CD4-positive, alpha-beta T cell (primary cell): ENCODE measurements around the gene SLC12A3. TPM values are rescaled to one million over a fixed set of nuclear protein-coding genes. Genes with fewer than 3 reads are reported as not detected.

ENCODE experiments used
- ATAC-seq: fragments of 200-7000 bp; cut with Tn5 transposase; one replicate; pipeline ENCODE4 v1.10.0; 2022; ENCODE audit warnings: mild to moderate bottlenecking; ENCODE audit not compliant: poor library complexity
- CTCF ChIA-PET: fragments of 350-600 bp; sonication (Branson Sonifier 250); formaldehyde crosslinking; loops from one replicate; lab custom pipeline; 2021; ENCODE audit warnings: antibody characterized with exemption, inconsistent platforms; lab: Charles Lee
- POLR2A ChIA-PET: fragments of 350-600 bp; sonication (Branson Sonifier 250); formaldehyde crosslinking; loops from one replicate; lab custom pipeline; 2021; ENCODE audit warnings: antibody characterized with exemption, inconsistent platforms; lab: Charles Lee
- DNase-seq, 14 experiments: peaks; one replicate each; pipeline ENCODE4 v3.0.0-alpha.2; 2013 to 2020; ENCODE audit warnings: mixed read lengths in 2 of 14
- H3K27ac ChIP-seq, 2 donors: one replicate each; pipeline versions ENCODE4 v1.5.1 to v1.7.0; 2013; ENCODE audit warnings: low read length in 2 of 2, low read depth in 1 of 2, mild to moderate bottlenecking in 1 of 2
- H3K27me3 ChIP-seq, 2 experiments: 1 replicate in 1 of 2; 2 replicates in 1 of 2; pipeline versions ENCODE4 v1.6.1 to v1.7.0; 2013; ENCODE audit warnings: low read length in 2 of 2, control low read depth in 1 of 2, mild to moderate bottlenecking in 1 of 2, moderate library complexity in 1 of 2; ENCODE audit not compliant: insufficient read depth in 2 of 2, control insufficient read depth in 1 of 2
- H3K36me3 ChIP-seq: one replicate; pipeline ENCODE4 v1.6.1; 2013; ENCODE audit warnings: low read length, control low read depth; ENCODE audit not compliant: insufficient read depth
- H3K4me1 ChIP-seq: one replicate; pipeline ENCODE4 v1.6.1; 2013; ENCODE audit warnings: low read length, control low read depth; ENCODE audit not compliant: insufficient read depth
- H3K4me3 ChIP-seq: one replicate; pipeline ENCODE4 v1.5.1; 2013; ENCODE audit warnings: mild to moderate bottlenecking, low read length, moderate library complexity
- H3K9me3 ChIP-seq, 2 experiments: 1 replicate in 1 of 2; 2 replicates in 1 of 2; pipeline versions ENCODE4 v1.6.1 to v1.7.0; 2013; ENCODE audit warnings: low read length in 2 of 2, mild to moderate bottlenecking in 2 of 2, control low read depth in 1 of 2, moderate library complexity in 1 of 2; ENCODE audit not compliant: control insufficient read depth in 1 of 2, insufficient read depth in 1 of 2
- H3K27ac Mint-ChIP-seq: one replicate; pipeline ENCODE4 v1.8.0; 2020; ENCODE audit warnings: mixed read lengths
- H3K27me3 Mint-ChIP-seq: one replicate; pipeline ENCODE4 v1.8.0; 2021; ENCODE audit warnings: mixed read lengths
- H3K36me3 Mint-ChIP-seq: one replicate; pipeline ENCODE4 v1.8.0; 2021; ENCODE audit warnings: low read depth, mixed read lengths
- H3K4me1 Mint-ChIP-seq: one replicate; pipeline ENCODE4 v1.8.0; 2021; ENCODE audit warnings: low read depth, mixed read lengths
- H3K4me3 Mint-ChIP-seq: one replicate; pipeline ENCODE4 v1.8.0; 2020; ENCODE audit warnings: mild to moderate bottlenecking, mixed read lengths
- H3K9me3 Mint-ChIP-seq: one replicate; pipeline ENCODE4 v1.8.0; 2020; ENCODE audit warnings: mixed read lengths
- CTCF ChIP-seq: fragments of 200-600 bp; IDR thresholded peaks from one replicate; pipeline ENCODE4 v1.8.0; 2022; ENCODE audit warnings: antibody characterized with exemption, mild to moderate bottlenecking
- intact Hi-C, 2 experiments: fragments of 100-400 bp; cut with DNase I in 1 of 2; cut with micrococcal nuclease in 1 of 2; formaldehyde crosslinking; loops; one replicate each; pipeline versions ENCODE4 v1.15.1 to v1.9.0; 2023 to 2025; cut with DNase I, micrococcal nuclease
- total RNA-seq, 174 experiments: library from RNA in 2 of 174; stranded (reverse) in 2 of 174; gene quantifications; one replicate each; pipeline ENCODE4 v1.2.3 and lab custom pipeline; 2021 to 2026

The SLC12A3 gene
- total RNA-seq, 2 experiments from 2014 or later, result not detected

DNA sequence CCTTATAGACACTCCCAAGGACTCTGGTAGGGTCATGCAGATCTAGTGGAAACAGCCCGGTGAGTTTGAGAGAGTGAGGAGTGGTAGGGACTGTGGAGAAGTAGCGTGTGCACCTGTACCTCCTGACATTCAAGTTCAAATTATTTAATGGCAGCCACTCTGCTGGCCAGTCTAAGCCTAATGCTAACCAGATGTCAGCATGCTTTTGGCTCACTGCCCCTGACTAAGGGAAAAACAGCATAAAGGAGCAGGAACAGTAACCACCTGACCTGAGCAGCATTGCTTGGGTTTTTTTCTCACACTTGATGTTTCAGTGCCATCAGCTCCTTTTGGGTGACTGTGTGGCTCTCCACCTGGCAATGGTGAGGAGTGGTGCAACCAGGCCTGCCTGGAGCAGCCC is 23.8 kb upstream of the SLC12A3 start:
- H3K27ac Mint-ChIP-seq, result no peak overlapping the region
- Histone ChIP-seq H3K27ac (no peak overlapping the region), H3K4me1 (peaks cover 3% of the 10 kb centered on the region), H3K4me3 (no peak overlapping the region), H3K36me3 (peaks cover 39% of the 10 kb centered on the region), H3K9me3 (no peaks in the 10 kb centered on the region), H3K27me3 (no peaks in the 10 kb centered on the region)
- ChIA-PET POLR2A (no interaction called here), CTCF (no interaction called here)
- H3K9me3 Mint-ChIP-seq, result no peaks in the 10 kb centered on the region
- DNase-seq (no peak), ATAC-seq (no peak)
- peaks cover 85% of the 10 kb centered on the region for H3K36me3 Mint-ChIP-seq
- H3K27me3 Mint-ChIP-seq, result no peaks in the 10 kb centered on the region
- intact Hi-C loops, result loop anchor here in 1 of 2 experiments (10.0 kb wide), 1 partner anchor 234 kb away; no protein-coding TSS in a partner anchor
- peaks cover 7% of the 10 kb centered on the region for H3K4me1 Mint-ChIP-seq
- TF ChIP-seq CTCF, result no peak
- no peak overlapping the region for H3K4me3 Mint-ChIP-seq

DNA sequence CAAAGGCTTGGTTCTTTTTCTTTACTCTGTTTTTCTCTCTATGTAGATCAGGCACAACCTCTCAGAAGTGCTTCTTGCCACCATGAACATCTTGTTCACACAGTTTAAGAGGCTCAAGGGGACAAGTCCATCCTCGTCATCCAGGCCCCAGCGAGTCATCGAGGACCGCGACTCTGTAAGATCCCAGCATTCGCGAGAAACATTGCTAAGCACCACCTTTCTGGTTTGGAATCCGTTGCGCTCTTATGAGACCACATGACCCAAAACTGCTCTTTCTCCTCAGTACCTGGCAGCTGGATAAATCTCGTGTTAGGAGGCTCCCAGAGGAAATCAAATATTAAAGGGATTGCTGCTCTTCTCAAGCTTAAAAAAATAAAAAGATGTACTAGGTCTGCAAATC is 23.3 kb upstream of the SLC12A3 start:
- Histone ChIP-seq H3K36me3 (peaks cover 38% of the 10 kb centered on the region), H3K9me3 (no peaks in the 10 kb centered on the region), H3K27ac (no peak overlapping the region), H3K27me3 (no peaks in the 10 kb centered on the region), H3K4me1 (peaks cover 3% of the 10 kb centered on the region), H3K4me3 (no peak overlapping the region)
- Mint-ChIP-seq H3K27ac (no peak overlapping the region), H3K36me3 (peaks cover 81% of the 10 kb centered on the region), H3K4me1 (peaks cover 7% of the 10 kb centered on the region), H3K27me3 (no peaks in the 10 kb centered on the region), H3K9me3 (no peaks in the 10 kb centered on the region), H3K4me3 (no peak overlapping the region)
- ChIA-PET CTCF (no interaction called here), POLR2A (no interaction called here)
- intact Hi-C loops, result loop anchor here in 1 of 2 experiments (10.0 kb wide), 1 partner anchor 233 kb away; no protein-coding TSS in a partner anchor
- TF ChIP-seq CTCF, result no peak
- no peak for DNase-seq
- ATAC-seq, result no peak

DNA sequence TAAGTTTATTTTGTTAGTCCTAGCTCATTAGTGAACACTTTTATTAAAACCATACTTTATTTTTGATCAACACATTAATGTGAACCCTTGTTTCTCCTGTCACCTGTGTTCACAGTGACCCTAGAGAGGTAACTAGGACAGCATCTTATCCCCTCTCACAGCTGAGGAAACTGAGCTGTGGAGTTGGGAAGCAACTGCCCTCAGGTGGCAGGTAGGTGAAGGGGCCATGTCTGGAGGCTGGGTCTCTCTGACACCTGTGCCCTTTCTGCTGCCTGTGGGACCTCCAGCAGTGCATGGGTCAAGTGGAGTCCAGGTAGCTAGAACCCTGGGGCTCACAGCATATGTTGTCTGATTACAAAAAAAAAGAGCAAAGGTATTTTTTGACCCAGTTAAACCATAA is 22.9 kb upstream of the SLC12A3 start:
- Mint-ChIP-seq H3K27ac (no peak overlapping the region), H3K9me3 (no peaks in the 10 kb centered on the region), H3K4me3 (no peak overlapping the region), H3K36me3 (peaks cover 76% of the 10 kb centered on the region), H3K27me3 (no peaks in the 10 kb centered on the region), H3K4me1 (peaks cover 12% of the 10 kb centered on the region)
- no peak for TF ChIP-seq CTCF
- Histone ChIP-seq H3K27me3 (no peaks in the 10 kb centered on the region), H3K4me1 (peaks cover 6% of the 10 kb centered on the region), H3K27ac (no peak overlapping the region), H3K9me3 (no peaks in the 10 kb centered on the region), H3K36me3 (peaks cover 34% of the 10 kb centered on the region), H3K4me3 (no peak overlapping the region)
- no peak for ATAC-seq
- no peak for DNase-seq
- intact Hi-C loops, result loop anchor here in 1 of 2 experiments (10.0 kb wide), 1 partner anchor 233 kb away; no protein-coding TSS in a partner anchor
- ChIA-PET CTCF (no interaction called here), POLR2A (no interaction called here)
